H1 (cell line): ENCODE results near the gene OR51V1. TPM values are rescaled to one million over a fixed set of nuclear protein-coding genes. Genes with fewer than 3 reads are reported as not detected.

Experiments used
- CTCF ChIA-PET: fragments of 300-600 bp; sonication (Branson Sonifier 250); formaldehyde crosslinking; loops from one replicate; lab custom pipeline; 2021; ENCODE audit not compliant: partially characterized antibody; lab: Charles Lee
- POLR2A ChIA-PET: fragments of 300-600 bp; sonication (Branson Sonifier 250); formaldehyde crosslinking; loops from one replicate; lab custom pipeline; 2021; ENCODE audit warnings: inconsistent platforms; ENCODE audit not compliant: partially characterized antibody; lab: Charles Lee
- DNase-seq, 2 experiments: peaks; one replicate each; pipeline versions ENCODE4 v3.0.0 to v3.0.0-alpha.2; 2010 to 2022; ENCODE audit warnings: low spot score in 2 of 2, low read depth in 1 of 2, mixed read lengths in 1 of 2
- FAIRE-seq: peaks from 2 replicates; lab custom pipeline; 2011; peaks lifted over from hg19 to GRCh38; lab: Jason Lieb, UNC
- H2AFZ ChIP-seq: 2 replicates; pipeline ENCODE4 v1.8.1; 2012; ENCODE audit warnings: low read length, inconsistent platforms
- H2AK5ac ChIP-seq: 2 replicates; pipeline ENCODE4 v1.6.1; 2013; ENCODE audit warnings: low read depth, low read length
- H2BK120ac ChIP-seq: replicated peaks from 2 replicates; pipeline ENCODE3; 2013; ENCODE audit warnings: low read depth, low read length, inconsistent platforms
- H2BK12ac ChIP-seq: 2 replicates; pipeline ENCODE4 v1.6.1; 2013; ENCODE audit warnings: low read depth, low read length
- H2BK15ac ChIP-seq: 2 replicates; pipeline ENCODE4 v1.6.1; 2013; ENCODE audit warnings: low read length
- H2BK20ac ChIP-seq: 2 replicates; pipeline ENCODE4 v1.6.1; 2013; ENCODE audit warnings: low read length
- H2BK5ac ChIP-seq: 2 replicates; pipeline ENCODE4 v1.6.1; 2013; ENCODE audit warnings: low read depth, low read length
- H3K14ac ChIP-seq: 2 replicates; pipeline ENCODE4 v1.6.1; 2013; ENCODE audit warnings: inconsistent platforms; ENCODE audit not compliant: insufficient read length
- H3K18ac ChIP-seq: 2 replicates; pipeline ENCODE4 v1.6.1; 2013; ENCODE audit warnings: low read length; ENCODE audit errors: extremely low read depth
- H3K23ac ChIP-seq: 2 replicates; pipeline ENCODE4 v1.6.1; 2013; ENCODE audit warnings: inconsistent platforms; ENCODE audit not compliant: insufficient read length
- H3K23me2 ChIP-seq: 2 replicates; pipeline ENCODE4 v1.6.1; 2013; ENCODE audit warnings: low read depth, low read length
- H3K27ac ChIP-seq: 2 replicates; pipeline ENCODE4 v1.6.1; 2011; ENCODE audit warnings: low read depth, low read length, inconsistent platforms
- H3K27me3 ChIP-seq, 4 experiments: replicated peaks in 1 of 4; 1 replicate in 1 of 4; 2 replicates in 3 of 4; pipeline versions ENCODE4 v1.6.1 to v1.8.1; 2011 to 2013; ENCODE audit warnings: low read length in 3 of 4, mild to moderate bottlenecking in 3 of 4, inconsistent platforms in 2 of 4, mixed read lengths in 2 of 4, moderate library complexity in 1 of 4; ENCODE audit not compliant: control insufficient read depth in 3 of 4, insufficient read depth in 3 of 4; ENCODE audit errors: extremely low read depth in 1 of 4
- H3K36me3 ChIP-seq, 4 experiments: 2 replicates each; pipeline versions ENCODE4 v1.6.1 to v1.8.1; 2011 to 2013; ENCODE audit warnings: mild to moderate bottlenecking in 4 of 4, low read length in 3 of 4, moderate library complexity in 2 of 4, control low read depth in 1 of 4, inconsistent platforms in 1 of 4; ENCODE audit not compliant: insufficient read depth in 4 of 4, control insufficient read depth in 2 of 4
- H3K4ac ChIP-seq: replicated peaks from 2 replicates; pipeline ENCODE3; 2013; ENCODE audit warnings: low read length, low read depth, mixed read lengths, inconsistent platforms; ENCODE audit not compliant: insufficient read length
- H3K4me1 ChIP-seq, 4 experiments: replicated peaks in 1 of 4; 1 replicate in 1 of 4; 2 replicates in 3 of 4; pipeline versions ENCODE4 v1.6.1 to v1.8.1; 2011 to 2013; ENCODE audit warnings: low read length in 3 of 4, inconsistent platforms in 2 of 4, mixed read lengths in 1 of 4; ENCODE audit not compliant: insufficient read depth in 4 of 4, control insufficient read depth in 3 of 4
- H3K4me2 ChIP-seq, 2 experiments: 2 replicates each; pipeline versions ENCODE4 v1.6.1 to v1.8.1; 2011 to 2013; ENCODE audit warnings: low read depth in 2 of 2, low read length in 2 of 2, control low read depth in 1 of 2, inconsistent platforms in 1 of 2, mild to moderate bottlenecking in 1 of 2; ENCODE audit not compliant: insufficient read depth in 1 of 2
- H3K4me3 ChIP-seq, 4 experiments: fragments of 200-600, 300-600 bp in 1 of 4; sonication (generic), shearing (Covaris generic), sonication (Bioruptor Twin) in 1 of 4; 2 replicates each; pipeline versions ENCODE4 v1.5.1 to v1.8.1; 2011 to 2016; ENCODE audit warnings: low read length in 4 of 4, low read depth in 3 of 4, control low read depth in 2 of 4, inconsistent platforms in 2 of 4, mild to moderate bottlenecking in 2 of 4, mixed read lengths in 1 of 4, moderate library complexity in 1 of 4; ENCODE audit not compliant: insufficient read depth in 2 of 4; ENCODE audit errors: extremely low read depth in 1 of 4
- H3K56ac ChIP-seq: replicated peaks from 2 replicates; pipeline ENCODE3; 2013; ENCODE audit warnings: low read depth, mild to moderate bottlenecking, mixed read lengths, low read length, inconsistent platforms; ENCODE audit not compliant: insufficient read length
- H3K79me1 ChIP-seq: 2 replicates; pipeline ENCODE4 v1.6.1; 2013; ENCODE audit warnings: low read depth, low read length, control low read depth
- H3K79me2 ChIP-seq, 2 experiments: 2 replicates each; pipeline versions ENCODE4 v1.6.1 to v1.8.1; 2012 to 2013; ENCODE audit warnings: low read length in 2 of 2, mild to moderate bottlenecking in 2 of 2, inconsistent platforms in 1 of 2; ENCODE audit not compliant: insufficient read depth in 2 of 2, control insufficient read depth in 1 of 2
- H3K9ac ChIP-seq, 4 experiments: replicated peaks in 1 of 4; 1 replicate in 1 of 4; 2 replicates in 3 of 4; pipeline versions ENCODE4 v1.6.1 to v1.8.1; 2011 to 2013; ENCODE audit warnings: low read depth in 3 of 4, low read length in 3 of 4, control low read depth in 2 of 4, mild to moderate bottlenecking in 2 of 4, moderate library complexity in 2 of 4, inconsistent platforms in 1 of 4; ENCODE audit errors: extremely low read depth in 1 of 4
- H3K9me3 ChIP-seq, 2 experiments: 2 replicates each; pipeline versions ENCODE4 v1.6.1 to v1.8.1; 2012 to 2013; ENCODE audit warnings: mild to moderate bottlenecking in 2 of 2, moderate library complexity in 2 of 2, control low read depth in 1 of 2, inconsistent platforms in 1 of 2, low read depth in 1 of 2, low read length in 1 of 2, mixed read lengths in 1 of 2; ENCODE audit not compliant: insufficient read depth in 2 of 2
- H4K20me1 ChIP-seq, 2 experiments: replicated peaks in 1 of 2; 2 replicates each; pipeline versions ENCODE3 to v1.8.1; 2011 to 2013; ENCODE audit warnings: inconsistent platforms in 2 of 2, low read length in 2 of 2, mild to moderate bottlenecking in 1 of 2; ENCODE audit not compliant: insufficient read depth in 2 of 2, control insufficient read depth in 1 of 2
- H4K5ac ChIP-seq: 2 replicates; pipeline ENCODE4 v1.6.1; 2013; ENCODE audit warnings: low read length, low read depth, mixed read lengths, inconsistent platforms; ENCODE audit not compliant: insufficient read length
- H4K8ac ChIP-seq: 2 replicates; pipeline ENCODE4 v1.8.0; 2013; ENCODE audit warnings: mild to moderate bottlenecking, moderate library complexity, low read length, inconsistent platforms; ENCODE audit not compliant: insufficient read depth; ENCODE audit errors: extremely low read depth
- H4K91ac ChIP-seq: replicated peaks from 2 replicates; pipeline ENCODE3; 2013; ENCODE audit warnings: low read length, mixed read lengths, inconsistent platforms; ENCODE audit not compliant: insufficient read length
- MAFK ChIP-seq: IDR thresholded peaks from 2 replicates; pipeline ENCODE4 v1.6.1; 2012; ENCODE audit warnings: low read depth, mild to moderate bottlenecking, improper control_type of control experiment, low read length
- NRF1 ChIP-seq: IDR thresholded peaks from 2 replicates; pipeline ENCODE4 v1.6.1; 2011; ENCODE audit warnings: mild to moderate bottlenecking, low read depth, low read length, improper control_type of control experiment
- RFX5 ChIP-seq: IDR thresholded peaks from 2 replicates; pipeline ENCODE4 v1.6.1; 2011; ENCODE audit warnings: low read depth, low read length, improper control_type of control experiment, borderline replicate concordance
- SRF ChIP-seq: IDR thresholded peaks from 2 replicates; pipeline ENCODE4 v1.6.1; 2011; ENCODE audit warnings: mild to moderate bottlenecking, low read depth, low read length, moderate library complexity
- TBP ChIP-seq: IDR thresholded peaks from 2 replicates; pipeline ENCODE4 v1.6.1; 2011; ENCODE audit warnings: low read depth, low read length, improper control_type of control experiment
- WGBS, 2 experiments: shearing (Covaris generic) in 1 of 2; methylation state at CpG; one replicate each; pipeline versions ENCODE4 v1.1.6 to v1.1.7; 2013 to 2015; ENCODE audit warnings: low lambda C conversion rate in 2 of 2, mixed read lengths in 2 of 2, inconsistent platforms in 1 of 2, low coverage in 1 of 2, missing lambda C conversion rate in 1 of 2; ENCODE audit not compliant: insufficient replicate concordance in 2 of 2, insufficient coverage in 1 of 2, insufficient read length in 1 of 2; ENCODE audit errors: extremely low coverage in 1 of 2, missing lambda C conversion rate in 1 of 2; 5-methylcytosine and 5-hydroxymethylcytosine counted together
- polyA plus RNA-seq, 7 experiments: library from polyadenylated mRNA; depleted of rRNA in 3 of 7; stranded (reverse) in 5 of 7; unstranded in 2 of 7; fragments of >200 nt in 5 of 7; fragments of 200-250 nt in 2 of 7; gene quantifications; 1 replicate in 5 of 7; 2 replicates in 1 of 7; 4 replicates in 1 of 7; pipeline versions ENCODE4 v1.2.1 to v1.2.3, GENCODE V29; 2011 to 2013; ENCODE audit warnings: missing spikeins in 2 of 7, mixed read lengths in 2 of 7
- total RNA-seq: library from RNA; stranded (reverse); fragmentation: NEBNext Ultra II Directional; extraction: Animal tissue kit (Norgen Biotek cat#: 25700); gene quantifications from 2 replicates; pipeline ENCODE4 v1.2.1, GENCODE V29; 2021

OR51V1 gene
- total and polyA plus RNA-seq, 2 of the 8 experiments (the other 6 are each of a cell fraction or from before 2014, with no cell fraction given): not detected

DNA sequence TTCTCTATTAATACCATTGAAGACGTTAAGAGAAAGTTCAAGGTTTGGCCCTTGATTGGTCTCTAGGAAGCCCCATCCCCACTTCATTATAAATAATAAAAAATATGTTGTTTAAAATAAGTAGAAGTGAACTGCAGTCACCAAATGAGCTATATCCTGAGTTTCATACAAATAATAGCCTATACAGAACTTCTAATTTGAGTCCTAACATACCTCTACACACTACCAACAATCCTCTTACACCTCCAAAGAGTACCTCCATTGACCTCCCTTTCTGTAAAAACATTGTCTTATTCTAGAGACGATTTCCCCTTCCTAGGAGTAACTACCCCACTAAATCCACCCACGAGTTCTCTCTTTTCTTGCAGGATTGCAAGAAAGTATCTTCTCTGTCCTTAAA is 41.0 kb upstream of the OR51V1 start:
- H3K4me1 ChIP-seq: no peaks in the 10 kb centered on the region
- H3K14ac ChIP-seq: no peak overlapping the region
- no peak overlapping the region for H3K4me2 ChIP-seq
- no peak overlapping the region for H3K4me3 ChIP-seq
- DNase-seq (no peak), FAIRE-seq (no peak)
- H2BK15ac ChIP-seq: no peak overlapping the region
- H4K20me1 ChIP-seq: no peaks in the 10 kb centered on the region
- no peak overlapping the region for H3K4ac ChIP-seq
- CTCF ChIA-PET: interaction anchor here (0.8 to 1.8 kb wide), 3 partner anchors 28 to 140 kb away, joined by 3 to 4 read pairs (median 3); no protein-coding TSS in a partner anchor
- TF ChIP-seq NRF1 (no peak), MAFK (no peak), TBP (no peak), SRF (no peak), RFX5 (no peak)
- no peak overlapping the region for H3K27ac ChIP-seq
- no peaks in the 10 kb centered on the region; the same call in 1 of the 2 replicates for H3K23me2 ChIP-seq
- no peaks in the 10 kb centered on the region for H3K9me3 ChIP-seq
- H3K36me3 ChIP-seq: no peaks in the 10 kb centered on the region
- H2AK5ac ChIP-seq: no peak overlapping the region
- no peak overlapping the region for H3K18ac ChIP-seq
- H3K9ac ChIP-seq: no peak overlapping the region
- no peak overlapping the region for H2AFZ ChIP-seq
- H4K5ac ChIP-seq: no peak overlapping the region
- no peaks in the 10 kb centered on the region for H3K79me2 ChIP-seq
- H3K23ac ChIP-seq: no peak overlapping the region
- no peaks in the 10 kb centered on the region for H3K79me1 ChIP-seq
- H4K8ac ChIP-seq: no peak overlapping the region
- no peak overlapping the region for H4K91ac ChIP-seq
- no peak overlapping the region for H2BK12ac ChIP-seq
- H3K56ac ChIP-seq: no peak overlapping the region
- H2BK5ac ChIP-seq: no peak overlapping the region
- no peaks in the 10 kb centered on the region for H3K27me3 ChIP-seq
- H2BK120ac ChIP-seq: no peak overlapping the region
- WGBS, 2 experiments: 92% methylated on average over 3 of the region's 3 CpGs; no CpG with 5 or more reads in 1 of the 2 experiments
- POLR2A ChIA-PET: no interaction called here
- no peak overlapping the region for H2BK20ac ChIP-seq
